K562 (cell line): ENCODE results near the gene PAQR4. TPM values are rescaled to one million over a fixed set of nuclear protein-coding genes. Genes with fewer than 3 reads are reported as not detected.

Experiments
- GATA2 ChIP-seq: sonication (generic); formaldehyde crosslinking; IDR thresholded peaks from 2 replicates; pipeline ENCODE4 v1.4.0; 2020; ENCODE audit warnings: mild to moderate bottlenecking, missing genetic modification reagents
- MCM2 ChIP-seq: fragments of 450-650 bp; IDR thresholded peaks from 2 replicates; pipeline ENCODE4 v1.6.1; 2017; ENCODE audit warnings: low read depth, mild to moderate bottlenecking
- PKNOX1 ChIP-seq: fragments of 450-650 bp; IDR thresholded peaks from 2 replicates; pipeline ENCODE4 v1.6.1; 2016
- RBM17 ChIP-seq: fragments of 200-400 bp; formaldehyde crosslinking; IDR thresholded peaks from 2 replicates; pipeline ENCODE4 v1.6.1; 2017; ENCODE audit warnings: low read depth, mild to moderate bottlenecking, low read length, borderline replicate concordance
- ZC3H4 ChIP-seq: sonication (generic); formaldehyde crosslinking; IDR thresholded peaks from 2 replicates; pipeline ENCODE4 v1.9.0; 2021; ENCODE audit warnings: missing genetic modification reagents, borderline replicate concordance
- ZNF140 ChIP-seq: fragments of 250-450 bp; sonication (Bioruptor Pico); IDR thresholded peaks from 2 replicates; pipeline ENCODE4 v1.8.0; 2021; ENCODE audit warnings: moderate library complexity, mild to moderate bottlenecking, inconsistent platforms
- ZNF436 ChIP-seq: fragments of 250-450, 450-650 bp; sonication (Bioruptor Pico); formaldehyde crosslinking; IDR thresholded peaks from 2 replicates; pipeline ENCODE4 v1.7.0; 2020; ENCODE audit warnings: mild to moderate bottlenecking
- ZNF551 ChIP-seq: fragments of 250-450 bp; sonication (Bioruptor Pico); IDR thresholded peaks from 2 replicates; pipeline ENCODE4 v1.5.0; 2021; ENCODE audit warnings: mild to moderate bottlenecking, moderate library complexity
- ZNF586 ChIP-seq: fragments of 450-650 bp; formaldehyde crosslinking; conservative IDR thresholded peaks from 2 replicates; pipeline ENCODE4 v1.4.0; 2020; ENCODE audit warnings: mild to moderate bottlenecking, moderate library complexity
- polyA plus RNA-seq, 8 experiments: library from polyadenylated mRNA; depleted of rRNA in 4 of 8; stranded (reverse) in 5 of 8; unstranded in 3 of 8; fragments of >200 nt; fragmentation: Nextera tagmentation in 2 of 8; fragmentation: Illumina TruSeq in 1 of 8; extraction: Ambion mirVana in 2 of 8; extraction: Trizol in 1 of 8; gene quantifications; 2 replicates each; pipeline versions ENCODE4 v1.2.1 to v1.2.3, GENCODE V29; 2011 to 2014; ENCODE audit warnings: inconsistent platforms in 1 of 8, missing spikeins in 1 of 8
- total RNA-seq, 7 experiments: library from RNA; depleted of rRNA in 6 of 7; stranded (reverse); fragments of >200 nt in 6 of 7; fragmentation: Illumina TruSeq in 2 of 7; extraction: Trizol in 2 of 7; gene quantifications; 2 replicates each; pipeline versions ENCODE4 v1.2.1 to v1.2.3, GENCODE V29; 2011 to 2021; ENCODE audit warnings: low replicate concordance in 1 of 7
- TF ChIP-seq, protein P1 (sequence below): fragments of 200-600 bp; sonication (generic); IDR thresholded peaks from one replicate; pipeline ENCODE4 v1.6.1; 2012; ENCODE audit warnings: mild to moderate bottlenecking, low read depth, low read length, inconsistent platforms
- TF ChIP-seq, protein P2 (sequence below): IDR thresholded peaks from 3 replicates; pipeline ENCODE4 v1.6.1; 2011; ENCODE audit warnings: borderline replicate concordance, mild to moderate bottlenecking, moderate library complexity; ENCODE audit not compliant: insufficient read length; ENCODE audit errors: extremely low read depth

Gene PAQR4
- total and polyA plus RNA-seq, 9 of the 15 experiments (the other 6 are each of a cell fraction or from before 2014, with no cell fraction given): 0.62 to 40.4 (median 19.5) TPM

GRCh38 chr16:3007059-3007956 lies 38.2 kb downstream of the PAQR4 start (continued):
- TF ChIP-seq, protein P1, sequence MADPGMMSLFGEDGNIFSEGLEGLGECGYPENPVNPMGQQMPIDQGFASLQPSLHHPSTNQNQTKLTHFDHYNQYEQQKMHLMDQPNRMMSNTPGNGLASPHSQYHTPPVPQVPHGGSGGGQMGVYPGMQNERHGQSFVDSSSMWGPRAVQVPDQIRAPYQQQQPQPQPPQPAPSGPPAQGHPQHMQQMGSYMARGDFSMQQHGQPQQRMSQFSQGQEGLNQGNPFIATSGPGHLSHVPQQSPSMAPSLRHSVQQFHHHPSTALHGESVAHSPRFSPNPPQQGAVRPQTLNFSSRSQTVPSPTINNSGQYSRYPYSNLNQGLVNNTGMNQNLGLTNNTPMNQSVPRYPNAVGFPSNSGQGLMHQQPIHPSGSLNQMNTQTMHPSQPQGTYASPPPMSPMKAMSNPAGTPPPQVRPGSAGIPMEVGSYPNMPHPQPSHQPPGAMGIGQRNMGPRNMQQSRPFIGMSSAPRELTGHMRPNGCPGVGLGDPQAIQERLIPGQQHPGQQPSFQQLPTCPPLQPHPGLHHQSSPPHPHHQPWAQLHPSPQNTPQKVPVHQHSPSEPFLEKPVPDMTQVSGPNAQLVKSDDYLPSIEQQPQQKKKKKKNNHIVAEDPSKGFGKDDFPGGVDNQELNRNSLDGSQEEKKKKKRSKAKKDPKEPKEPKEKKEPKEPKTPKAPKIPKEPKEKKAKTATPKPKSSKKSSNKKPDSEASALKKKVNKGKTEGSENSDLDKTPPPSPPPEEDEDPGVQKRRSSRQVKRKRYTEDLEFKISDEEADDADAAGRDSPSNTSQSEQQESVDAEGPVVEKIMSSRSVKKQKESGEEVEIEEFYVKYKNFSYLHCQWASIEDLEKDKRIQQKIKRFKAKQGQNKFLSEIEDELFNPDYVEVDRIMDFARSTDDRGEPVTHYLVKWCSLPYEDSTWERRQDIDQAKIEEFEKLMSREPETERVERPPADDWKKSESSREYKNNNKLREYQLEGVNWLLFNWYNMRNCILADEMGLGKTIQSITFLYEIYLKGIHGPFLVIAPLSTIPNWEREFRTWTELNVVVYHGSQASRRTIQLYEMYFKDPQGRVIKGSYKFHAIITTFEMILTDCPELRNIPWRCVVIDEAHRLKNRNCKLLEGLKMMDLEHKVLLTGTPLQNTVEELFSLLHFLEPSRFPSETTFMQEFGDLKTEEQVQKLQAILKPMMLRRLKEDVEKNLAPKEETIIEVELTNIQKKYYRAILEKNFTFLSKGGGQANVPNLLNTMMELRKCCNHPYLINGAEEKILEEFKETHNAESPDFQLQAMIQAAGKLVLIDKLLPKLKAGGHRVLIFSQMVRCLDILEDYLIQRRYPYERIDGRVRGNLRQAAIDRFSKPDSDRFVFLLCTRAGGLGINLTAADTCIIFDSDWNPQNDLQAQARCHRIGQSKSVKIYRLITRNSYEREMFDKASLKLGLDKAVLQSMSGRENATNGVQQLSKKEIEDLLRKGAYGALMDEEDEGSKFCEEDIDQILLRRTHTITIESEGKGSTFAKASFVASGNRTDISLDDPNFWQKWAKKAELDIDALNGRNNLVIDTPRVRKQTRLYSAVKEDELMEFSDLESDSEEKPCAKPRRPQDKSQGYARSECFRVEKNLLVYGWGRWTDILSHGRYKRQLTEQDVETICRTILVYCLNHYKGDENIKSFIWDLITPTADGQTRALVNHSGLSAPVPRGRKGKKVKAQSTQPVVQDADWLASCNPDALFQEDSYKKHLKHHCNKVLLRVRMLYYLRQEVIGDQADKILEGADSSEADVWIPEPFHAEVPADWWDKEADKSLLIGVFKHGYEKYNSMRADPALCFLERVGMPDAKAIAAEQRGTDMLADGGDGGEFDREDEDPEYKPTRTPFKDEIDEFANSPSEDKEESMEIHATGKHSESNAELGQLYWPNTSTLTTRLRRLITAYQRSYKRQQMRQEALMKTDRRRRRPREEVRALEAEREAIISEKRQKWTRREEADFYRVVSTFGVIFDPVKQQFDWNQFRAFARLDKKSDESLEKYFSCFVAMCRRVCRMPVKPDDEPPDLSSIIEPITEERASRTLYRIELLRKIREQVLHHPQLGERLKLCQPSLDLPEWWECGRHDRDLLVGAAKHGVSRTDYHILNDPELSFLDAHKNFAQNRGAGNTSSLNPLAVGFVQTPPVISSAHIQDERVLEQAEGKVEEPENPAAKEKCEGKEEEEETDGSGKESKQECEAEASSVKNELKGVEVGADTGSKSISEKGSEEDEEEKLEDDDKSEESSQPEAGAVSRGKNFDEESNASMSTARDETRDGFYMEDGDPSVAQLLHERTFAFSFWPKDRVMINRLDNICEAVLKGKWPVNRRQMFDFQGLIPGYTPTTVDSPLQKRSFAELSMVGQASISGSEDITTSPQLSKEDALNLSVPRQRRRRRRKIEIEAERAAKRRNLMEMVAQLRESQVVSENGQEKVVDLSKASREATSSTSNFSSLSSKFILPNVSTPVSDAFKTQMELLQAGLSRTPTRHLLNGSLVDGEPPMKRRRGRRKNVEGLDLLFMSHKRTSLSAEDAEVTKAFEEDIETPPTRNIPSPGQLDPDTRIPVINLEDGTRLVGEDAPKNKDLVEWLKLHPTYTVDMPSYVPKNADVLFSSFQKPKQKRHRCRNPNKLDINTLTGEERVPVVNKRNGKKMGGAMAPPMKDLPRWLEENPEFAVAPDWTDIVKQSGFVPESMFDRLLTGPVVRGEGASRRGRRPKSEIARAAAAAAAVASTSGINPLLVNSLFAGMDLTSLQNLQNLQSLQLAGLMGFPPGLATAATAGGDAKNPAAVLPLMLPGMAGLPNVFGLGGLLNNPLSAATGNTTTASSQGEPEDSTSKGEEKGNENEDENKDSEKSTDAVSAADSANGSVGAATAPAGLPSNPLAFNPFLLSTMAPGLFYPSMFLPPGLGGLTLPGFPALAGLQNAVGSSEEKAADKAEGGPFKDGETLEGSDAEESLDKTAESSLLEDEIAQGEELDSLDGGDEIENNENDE: no peak
- TF ChIP-seq ZNF140 (CRISPR knock-in tag) (no peak), ZC3H4 (CRISPR knock-in tag) (no peak), ZNF436 (CRISPR knock-in tag) (no peak), GATA2 (no peak), MCM2 (no peak), PKNOX1 (peak; percentile 57), RBM17 (no peak), ZNF586 (CRISPR knock-in tag) (no peak; the same call in 1 of the 2 replicates), ZNF551 (CRISPR knock-in tag) (no peak)
- TF ChIP-seq, protein P2, sequence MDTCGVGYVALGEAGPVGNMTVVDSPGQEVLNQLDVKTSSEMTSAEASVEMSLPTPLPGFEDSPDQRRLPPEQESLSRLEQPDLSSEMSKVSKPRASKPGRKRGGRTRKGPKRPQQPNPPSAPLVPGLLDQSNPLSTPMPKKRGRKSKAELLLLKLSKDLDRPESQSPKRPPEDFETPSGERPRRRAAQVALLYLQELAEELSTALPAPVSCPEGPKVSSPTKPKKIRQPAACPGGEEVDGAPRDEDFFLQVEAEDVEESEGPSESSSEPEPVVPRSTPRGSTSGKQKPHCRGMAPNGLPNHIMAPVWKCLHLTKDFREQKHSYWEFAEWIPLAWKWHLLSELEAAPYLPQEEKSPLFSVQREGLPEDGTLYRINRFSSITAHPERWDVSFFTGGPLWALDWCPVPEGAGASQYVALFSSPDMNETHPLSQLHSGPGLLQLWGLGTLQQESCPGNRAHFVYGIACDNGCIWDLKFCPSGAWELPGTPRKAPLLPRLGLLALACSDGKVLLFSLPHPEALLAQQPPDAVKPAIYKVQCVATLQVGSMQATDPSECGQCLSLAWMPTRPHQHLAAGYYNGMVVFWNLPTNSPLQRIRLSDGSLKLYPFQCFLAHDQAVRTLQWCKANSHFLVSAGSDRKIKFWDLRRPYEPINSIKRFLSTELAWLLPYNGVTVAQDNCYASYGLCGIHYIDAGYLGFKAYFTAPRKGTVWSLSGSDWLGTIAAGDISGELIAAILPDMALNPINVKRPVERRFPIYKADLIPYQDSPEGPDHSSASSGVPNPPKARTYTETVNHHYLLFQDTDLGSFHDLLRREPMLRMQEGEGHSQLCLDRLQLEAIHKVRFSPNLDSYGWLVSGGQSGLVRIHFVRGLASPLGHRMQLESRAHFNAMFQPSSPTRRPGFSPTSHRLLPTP: no peak
